GM12892 (cell line): Measurements from ENCODE around the gene GIGYF2.
A peak's percentile ranks its signal among the peaks of the same experiment; 100 is the strongest.

Experiments
- DNase-seq: peaks from one replicate; pipeline ENCODE4 v3.0.0; 2011; ENCODE audit not compliant: insufficient read length
- FAIRE-seq: peaks from 2 replicates; lab custom pipeline; 2011; peaks lifted over from hg19 to GRCh38; lab: Jason Lieb, UNC
- POLR2A ChIP-seq: IDR thresholded peaks from 2 replicates; pipeline ENCODE4 v1.6.1; 2011; ENCODE audit warnings: low read depth, low read length, control low read depth
- POLR2AphosphoS5 ChIP-seq: IDR thresholded peaks from 2 replicates; pipeline ENCODE4 v1.6.1; 2011; ENCODE audit warnings: low read depth, low read length, control low read depth
- TAF1 ChIP-seq: IDR thresholded peaks from 2 replicates; pipeline ENCODE4 v1.6.1; 2011; ENCODE audit warnings: low read depth, mild to moderate bottlenecking, control low read depth, low read length, borderline replicate concordance

GIGYF2 gene

DNA sequence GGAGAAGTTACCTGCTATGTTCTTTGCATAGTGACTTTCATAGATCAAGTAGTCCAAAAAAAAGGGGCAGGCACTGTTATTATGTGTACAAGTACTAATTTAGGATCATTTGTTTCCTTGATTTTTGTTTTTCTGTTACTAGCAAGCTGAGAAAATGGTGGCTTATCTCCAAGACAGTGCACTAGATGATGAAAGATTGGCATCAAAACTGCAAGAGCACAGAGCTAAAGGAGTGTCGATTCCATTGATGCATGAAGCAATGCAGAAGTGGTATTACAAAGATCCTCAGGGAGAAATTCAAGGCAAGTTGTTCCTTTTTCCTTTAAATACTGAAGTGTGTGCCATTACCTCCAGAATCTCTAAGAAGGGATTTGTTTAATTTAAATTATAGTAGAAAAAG, 98.8 kb downstream of the GIGYF2 start:
- no peak for TF ChIP-seq POLR2A
- TF ChIP-seq TAF1 = no peak
- no peak for TF ChIP-seq POLR2AphosphoS5
- no peak for FAIRE-seq
- no peak for DNase-seq

DNA sequence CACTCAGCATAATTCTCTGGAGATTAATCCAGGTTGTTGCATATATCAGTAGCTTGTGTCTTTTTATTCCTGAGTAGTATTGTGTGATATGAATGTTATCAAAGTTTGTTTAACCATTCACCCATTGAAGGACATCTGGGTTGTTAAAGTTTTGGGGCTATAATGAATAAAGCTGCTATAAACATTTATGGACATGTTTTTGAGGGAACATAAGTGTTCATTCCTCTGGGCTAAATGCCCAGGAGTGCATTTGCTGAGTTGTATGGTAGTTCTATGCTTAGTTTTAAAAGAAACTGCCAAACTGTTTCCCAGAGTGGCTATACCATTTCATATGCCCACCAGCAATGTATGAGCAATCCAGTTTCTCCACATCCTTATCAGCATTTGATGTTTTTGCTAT, 101.1 kb downstream of the GIGYF2 start:
- DNase-seq (no peak), FAIRE-seq (peak; percentile 62)
- TF ChIP-seq POLR2AphosphoS5 (no peak), TAF1 (no peak), POLR2A (no peak)

GRCh38 chr2:232800166-232800565, 103.0 kb downstream of the GIGYF2 start:
- TF ChIP-seq POLR2AphosphoS5 (no peak), TAF1 (no peak), POLR2A (no peak)
- FAIRE-seq (no peak), DNase-seq (no peak)

- TF ChIP-seq POLR2AphosphoS5 (no peak), TAF1 (no peak), POLR2A (no peak)
- FAIRE-seq = no peak
Observed at GRCh38 chr2:232802091-232802490, 105.0 kb downstream of the GIGYF2 start.

GRCh38 chr2:232809349-232810124, 112.4 kb downstream of the GIGYF2 start:
- DNase-seq (no peak), FAIRE-seq (no peak)
- TF ChIP-seq TAF1 = no peak
- no peak for TF ChIP-seq POLR2A
- TF ChIP-seq POLR2AphosphoS5 = no peak

More at GRCh38 chr2:232802091-232802490, 105.0 kb downstream of the GIGYF2 start:
- DNase-seq = no peak

DNA sequence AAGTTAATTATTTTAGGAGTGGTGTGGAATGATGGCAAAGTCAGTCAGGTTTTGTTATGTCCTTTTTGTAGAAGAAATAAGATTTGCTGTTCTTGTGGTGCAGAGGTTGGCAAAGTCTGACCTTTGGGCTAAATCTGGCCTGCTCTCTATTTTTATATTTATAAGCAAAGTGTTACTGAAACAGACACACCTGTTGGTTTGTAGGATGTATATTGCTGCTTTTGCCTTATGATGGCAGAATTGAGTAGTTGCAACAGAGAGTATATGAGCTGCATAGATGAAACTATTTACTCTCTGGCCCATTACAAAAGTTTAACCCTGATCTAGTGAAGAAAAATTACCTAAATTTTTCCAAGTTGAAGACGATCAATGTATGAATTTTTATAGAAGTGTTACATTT, 113.3 kb downstream of the GIGYF2 start:
- DNase-seq (no peak), FAIRE-seq (peak; percentile 48)
- no peak for TF ChIP-seq POLR2A
- TF ChIP-seq TAF1 = no peak

- DNase-seq = no peak
Observed at GRCh38 chr2:232815569-232815968, 118.4 kb downstream of the GIGYF2 start.

GRCh38 chr2:232816657-232817056, 119.5 kb downstream of the GIGYF2 start:
- DNase-seq (no peak), FAIRE-seq (no peak)
- no peak for TF ChIP-seq TAF1
- TF ChIP-seq POLR2AphosphoS5 = no peak
- no peak for TF ChIP-seq POLR2A

More at GRCh38 chr2:232815569-232815968, 118.4 kb downstream of the GIGYF2 start:
- TF ChIP-seq POLR2A (no peak), TAF1 (no peak), POLR2AphosphoS5 (no peak)
- FAIRE-seq = peak; percentile 53

DNA sequence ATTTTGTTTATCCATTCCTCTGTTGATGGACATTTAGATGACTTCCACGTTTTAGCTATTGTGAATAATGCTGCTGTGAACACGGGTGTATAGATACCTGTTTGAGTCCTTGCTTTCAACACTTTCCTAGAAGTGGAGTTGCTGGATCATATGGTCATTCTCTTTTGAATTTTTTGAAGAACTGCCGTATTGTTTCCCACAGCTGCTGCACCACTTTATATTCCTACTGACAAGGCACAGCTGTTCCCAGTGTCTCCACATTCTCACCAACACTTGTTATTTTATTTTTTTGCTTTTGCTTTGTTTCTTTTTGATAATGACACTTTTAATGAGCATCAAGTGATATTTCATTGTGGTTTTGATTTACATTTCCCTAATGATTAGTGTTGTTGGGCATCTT, 120.6 kb downstream of the GIGYF2 start:
- DNase-seq = no peak
- TF ChIP-seq POLR2AphosphoS5 = no peak
- TF ChIP-seq POLR2A = no peak
- TF ChIP-seq TAF1 = no peak
- no peak for FAIRE-seq

- FAIRE-seq (no peak), DNase-seq (no peak)
- TF ChIP-seq POLR2AphosphoS5 (no peak), TAF1 (no peak), POLR2A (no peak)
Observed at GRCh38 chr2:232829988-232830387, 132.9 kb downstream of the GIGYF2 start.

GRCh38 chr2:232831496-232831895, 134.4 kb downstream of the GIGYF2 start:
- DNase-seq (no peak), FAIRE-seq (no peak)
- no peak for TF ChIP-seq TAF1
- no peak for TF ChIP-seq POLR2A
- no peak for TF ChIP-seq POLR2AphosphoS5

GRCh38 chr2:232833830-232834229, 136.7 kb downstream of the GIGYF2 start:
- TF ChIP-seq TAF1 (no peak), POLR2A (no peak), POLR2AphosphoS5 (no peak)
- no peak for DNase-seq
- FAIRE-seq = no peak
